Measurements from ENCODE around the gene FAM163B. TPM values are rescaled to one million over a fixed set of nuclear protein-coding genes. Genes with fewer than 3 reads are reported as not detected.

Gene FAM163B
- total RNA-seq, 4 donors from 2014 or later, result not detected

GRCh38 chr9:133613432-133613831, 4.2 kb upstream of the FAM163B start:
- Histone ChIP-seq H3K9me3 (no peaks in the 10 kb centered on the region), H3K27ac (no peak overlapping the region), H3K4me3 (replicated peaks in 1 of 3) (no peak overlapping the region), H3K27me3 (no peaks in the 10 kb centered on the region), H3K4me1 (peaks cover 0 to 3% of the 10 kb centered on the region in 2 donors), H3K36me3 (no peaks in the 10 kb centered on the region)
- 86 to 88% methylated on average over 16 of the region's 16 CpGs for WGBS, 2 donors
- TF ChIP-seq, protein P1, sequence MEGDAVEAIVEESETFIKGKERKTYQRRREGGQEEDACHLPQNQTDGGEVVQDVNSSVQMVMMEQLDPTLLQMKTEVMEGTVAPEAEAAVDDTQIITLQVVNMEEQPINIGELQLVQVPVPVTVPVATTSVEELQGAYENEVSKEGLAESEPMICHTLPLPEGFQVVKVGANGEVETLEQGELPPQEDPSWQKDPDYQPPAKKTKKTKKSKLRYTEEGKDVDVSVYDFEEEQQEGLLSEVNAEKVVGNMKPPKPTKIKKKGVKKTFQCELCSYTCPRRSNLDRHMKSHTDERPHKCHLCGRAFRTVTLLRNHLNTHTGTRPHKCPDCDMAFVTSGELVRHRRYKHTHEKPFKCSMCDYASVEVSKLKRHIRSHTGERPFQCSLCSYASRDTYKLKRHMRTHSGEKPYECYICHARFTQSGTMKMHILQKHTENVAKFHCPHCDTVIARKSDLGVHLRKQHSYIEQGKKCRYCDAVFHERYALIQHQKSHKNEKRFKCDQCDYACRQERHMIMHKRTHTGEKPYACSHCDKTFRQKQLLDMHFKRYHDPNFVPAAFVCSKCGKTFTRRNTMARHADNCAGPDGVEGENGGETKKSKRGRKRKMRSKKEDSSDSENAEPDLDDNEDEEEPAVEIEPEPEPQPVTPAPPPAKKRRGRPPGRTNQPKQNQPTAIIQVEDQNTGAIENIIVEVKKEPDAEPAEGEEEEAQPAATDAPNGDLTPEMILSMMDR (IDR thresholded peaks at IDR 0.05), result no peak
- no peak for TF ChIP-seq POLR2A (IDR thresholded peaks at IDR 0.05)
- DNase-seq, result no peak
- intact Hi-C loops (cut with DNase I), result no loop called here

DNA sequence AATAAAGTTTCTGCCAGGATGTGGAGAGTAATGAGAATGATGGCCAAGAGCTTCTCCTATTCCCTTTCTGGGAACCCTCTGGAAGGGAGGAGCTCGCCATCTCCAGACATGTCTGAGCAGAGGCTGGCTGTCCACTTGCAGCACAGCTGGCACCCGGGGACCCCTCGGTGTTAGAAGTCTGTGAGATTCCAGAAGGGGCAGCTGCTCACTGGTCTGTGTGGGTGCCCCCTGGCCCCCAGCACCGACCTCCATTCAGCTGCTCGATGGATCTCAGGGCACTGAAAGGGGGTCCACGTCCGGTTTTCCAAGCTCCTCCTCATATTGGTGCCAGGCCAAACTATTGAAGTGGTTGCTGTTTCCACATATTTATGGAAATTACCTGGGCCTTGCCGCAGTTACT, 3.6 kb upstream of the FAM163B start:
- no peak for TF ChIP-seq POLR2A (IDR thresholded peaks at IDR 0.05)
- TF ChIP-seq, protein P1 (IDR thresholded peaks at IDR 0.05), result no peak
- H3K4me3 ChIP-seq (replicated peaks in 1 of 3), result no peak overlapping the region
- H3K4me1 ChIP-seq, result peaks cover 0 to 3% of the 10 kb centered on the region in 2 donors
- 77 to 86% methylated on average over 3 to 4 of the region's 8 CpGs for WGBS, 2 donors
- H3K9me3 ChIP-seq, result no peaks in the 10 kb centered on the region
- DNase-seq, result no peak
- no peaks in the 10 kb centered on the region for H3K27me3 ChIP-seq
- H3K27ac ChIP-seq, result no peak overlapping the region
- intact Hi-C loops (cut with DNase I), result no loop called here
- no peaks in the 10 kb centered on the region for H3K36me3 ChIP-seq

- no peak overlapping the region for H3K27ac ChIP-seq
- intact Hi-C loops (cut with DNase I), result no loop called here
- 72 to 77% methylated on average over 9 of the region's 9 CpGs for WGBS, 2 donors
- no peak for DNase-seq
- H3K27me3 ChIP-seq, result no peaks in the 10 kb centered on the region
- TF ChIP-seq, protein P1 (IDR thresholded peaks at IDR 0.05), result no peak
- TF ChIP-seq POLR2A (IDR thresholded peaks at IDR 0.05), result no peak
- peaks cover 0 to 3% of the 10 kb centered on the region in 2 donors for H3K4me1 ChIP-seq
- no peak overlapping the region for H3K4me3 ChIP-seq (replicated peaks in 1 of 3)
- H3K9me3 ChIP-seq, result no peaks in the 10 kb centered on the region
- H3K36me3 ChIP-seq, result no peaks in the 10 kb centered on the region
Measured at GRCh38 chr9:133612051-133612450, 2.9 kb upstream of the FAM163B start.

DNA sequence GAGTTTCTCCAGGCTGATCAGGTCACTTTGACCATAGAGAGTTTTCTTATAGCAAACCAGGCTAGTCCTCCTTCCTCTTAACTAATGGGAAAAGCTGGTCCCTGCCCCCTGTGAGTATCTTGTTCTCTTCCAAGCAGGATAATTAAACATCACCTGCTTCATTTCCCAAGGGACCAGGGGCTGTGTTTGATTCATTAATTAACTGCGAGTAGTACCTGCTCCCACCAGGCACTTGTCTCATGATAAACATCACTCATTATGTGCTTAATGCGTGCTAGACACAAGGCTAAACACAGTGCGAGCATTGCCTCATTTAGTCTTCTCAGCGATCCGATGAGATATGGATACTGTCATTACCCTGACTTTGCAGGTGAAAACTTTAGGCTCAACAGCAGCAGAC, 1.7 kb upstream of the FAM163B start:
- Histone ChIP-seq H3K4me3 (replicated peaks in 1 of 3) (no peak overlapping the region), H3K27me3 (no peaks in the 10 kb centered on the region), H3K9me3 (no peaks in the 10 kb centered on the region), H3K36me3 (no peaks in the 10 kb centered on the region), H3K4me1 (peaks cover 0 to 3% of the 10 kb centered on the region in 2 donors), H3K27ac (no peak overlapping the region)
- intact Hi-C loops (cut with DNase I), result no loop called here
- 70 to 82% methylated on average over 5 of the region's 5 CpGs for WGBS, 2 donors
- TF ChIP-seq, protein P1 (IDR thresholded peaks at IDR 0.05), result no peak
- TF ChIP-seq POLR2A (IDR thresholded peaks at IDR 0.05), result no peak
- DNase-seq, result no peak

GRCh38 chr9:133608889-133609288, 300 bp downstream of the FAM163B start:
- 49 to 60% methylated on average over 2 to 4 of the region's 41 CpGs for WGBS, 2 donors
- H3K4me3 ChIP-seq (replicated peaks in 1 of 3), result no peak overlapping the region
- intact Hi-C loops (cut with DNase I), result no loop called here
- H3K9me3 ChIP-seq, result no peaks in the 10 kb centered on the region
- TF ChIP-seq, protein P1 (IDR thresholded peaks at IDR 0.05), result no peak
- TF ChIP-seq POLR2A (IDR thresholded peaks at IDR 0.05), result no peak
- no peaks in the 10 kb centered on the region for H3K27me3 ChIP-seq
- DNase-seq, result no peak
- no peaks in the 10 kb centered on the region for H3K36me3 ChIP-seq
- peaks cover 0 to 3% of the 10 kb centered on the region in 2 donors for H3K4me1 ChIP-seq
- H3K27ac ChIP-seq, result no peak overlapping the region

Measured in thyroid gland (tissue), 4 donors.